K562 (cell line): Measurements from ENCODE around the gene TCP10L.

Source experiments
- BRF1 ChIP-seq: IDR thresholded peaks from 3 replicates; pipeline ENCODE4 v1.6.1; 2011; ENCODE audit warnings: borderline replicate concordance, mild to moderate bottlenecking; ENCODE audit not compliant: insufficient read length; ENCODE audit errors: extremely low read depth
- CREM ChIP-seq: IDR thresholded peaks from 2 replicates; pipeline ENCODE4 v1.6.1; 2014; ENCODE audit warnings: antibody characterized with exemption, low read depth
- CTCF ChIP-seq, 3 experiments: IDR thresholded peaks in 2 of 3; conservative IDR thresholded peaks in 1 of 3; 2 replicates each; pipeline ENCODE4 v1.5.1; 2011 to 2012; ENCODE audit warnings: low read length in 3 of 3, mild to moderate bottlenecking in 3 of 3, control low read depth in 2 of 3, improper control_type of control experiment in 1 of 3, inconsistent platforms in 1 of 3, low read depth in 1 of 3, mixed read lengths in 1 of 3, moderate library complexity in 1 of 3; ENCODE audit not compliant: insufficient read depth in 2 of 3
- HMGXB4 ChIP-seq: sonication (generic); formaldehyde crosslinking; IDR thresholded peaks from 2 replicates; pipeline ENCODE4 v1.8.1; 2023; ENCODE audit warnings: mild to moderate bottlenecking, missing genetic modification reagents
- IRF1 ChIP-seq: sonication (generic); formaldehyde crosslinking; IDR thresholded peaks from 2 replicates; pipeline ENCODE4 v1.8.0; 2022; ENCODE audit warnings: missing genetic modification reagents, mild to moderate bottlenecking, borderline replicate concordance
- PATZ1 ChIP-seq: fragments of 250-450 bp; sonication (Bioruptor Pico); IDR thresholded peaks from 2 replicates; pipeline ENCODE4 v1.5.0; 2020; ENCODE audit warnings: mild to moderate bottlenecking, borderline replicate concordance
- POLR2A ChIP-seq: fragments of 450-650 bp; conservative IDR thresholded peaks from 2 replicates; pipeline ENCODE4 v1.6.1; 2016
- POU5F1 ChIP-seq: fragments of 150-350 bp; IDR thresholded peaks from 2 replicates; pipeline ENCODE4 v1.6.1; 2014; ENCODE audit warnings: borderline replicate concordance, low read length, low read depth, mild to moderate bottlenecking; ENCODE audit not compliant: partially characterized antibody
- ZNF224 ChIP-seq: sonication (generic); formaldehyde crosslinking; IDR thresholded peaks from 2 replicates; pipeline ENCODE4 v1.8.0; 2022; ENCODE audit warnings: mild to moderate bottlenecking, missing genetic modification reagents

- no peak for TF ChIP-seq PATZ1 (CRISPR knock-in tag)
- no peak for TF ChIP-seq HMGXB4 (CRISPR knock-in tag)
- TF ChIP-seq POLR2A = no peak; the same call in 1 of the 2 replicates
- no peak for TF ChIP-seq ZNF224 (CRISPR knock-in tag)
- no peak for TF ChIP-seq BRF1
- no peak for TF ChIP-seq CREM
- no peak for TF ChIP-seq CTCF (IDR thresholded peaks at IDR 0.05 in 2 of 3, conservative IDR thresholded peaks at IDR 0.05 in 1 of 3; ENCODE audit: insufficient read depth in 2 of 3, low read depth in 1 of 3, low read length in 3 of 3)
- TF ChIP-seq POU5F1 = no peak
- no peak for TF ChIP-seq IRF1
Measured at GRCh38 chr21:32612999-32613337, 27.6 kb upstream of the TCP10L start.
